Calu3 (cell line): ENCODE results near the gene MED6. TPM values are rescaled to one million over a fixed set of nuclear protein-coding genes. Genes with fewer than 3 reads are reported as not detected.
A peak's percentile ranks its signal among the peaks of the same experiment; 100 is the strongest.

Experiments
- BruUV-seq: library from RNA; stranded (reverse); fragments of 400-500 nt; replicated peaks from 2 replicates; lab custom pipeline; 2021; lab: Mats Ljungman, UMichigan
- CTCF ChIA-PET: fragments of 300-600 bp; sonication (Branson Sonifier 250); formaldehyde crosslinking; loops from one replicate; lab custom pipeline; 2022; ENCODE audit warnings: antibody characterized with exemption; lab: Charles Lee
- DNase-seq: peaks from one replicate; pipeline ENCODE4 v3.0.0; 2022
- H3K27ac Mint-ChIP-seq: one replicate; pipeline ENCODE4 v1.8.0; 2022; ENCODE audit warnings: mixed read lengths; ENCODE audit not compliant: unreplicated experiment
- H3K27me3 Mint-ChIP-seq: one replicate; pipeline ENCODE4 v1.8.0; 2022; ENCODE audit warnings: mixed read lengths; ENCODE audit not compliant: unreplicated experiment
- H3K36me3 Mint-ChIP-seq: one replicate; pipeline ENCODE4 v1.8.0; 2022; ENCODE audit warnings: mild to moderate bottlenecking, moderate library complexity, mixed read lengths; ENCODE audit not compliant: insufficient read depth, unreplicated experiment
- H3K4me1 Mint-ChIP-seq: one replicate; pipeline ENCODE4 v1.8.0; 2022; ENCODE audit warnings: mild to moderate bottlenecking, low read depth, mixed read lengths; ENCODE audit not compliant: unreplicated experiment
- H3K4me3 Mint-ChIP-seq: one replicate; pipeline ENCODE4 v1.8.0; 2022; ENCODE audit warnings: mild to moderate bottlenecking, low read depth, moderate library complexity, mixed read lengths; ENCODE audit not compliant: unreplicated experiment
- H3K9me3 Mint-ChIP-seq: one replicate; pipeline ENCODE4 v1.8.0; 2022; ENCODE audit warnings: low read depth, mixed read lengths; ENCODE audit not compliant: unreplicated experiment
- CTCF ChIP-seq: fragments of 200-600 bp; IDR thresholded peaks from one replicate; pipeline ENCODE4 v1.8.0; 2022; ENCODE audit warnings: antibody characterized with exemption; ENCODE audit not compliant: unreplicated experiment
- intact Hi-C: fragments of 100-400 bp; cut with micrococcal nuclease; formaldehyde crosslinking; loops from one replicate; pipeline ENCODE4 v1.10.0; 2022; ENCODE audit not compliant: unreplicated experiment
- total RNA-seq: library from RNA; stranded (reverse); gene quantifications from 2 replicates; pipeline ENCODE4 v1.2.3, GENCODE V29; 2022

MED6 gene
- total RNA-seq, 1 experiment from 2014 or later: 38.3 TPM

GRCh38 chr14:70616646-70617045 lies 16.2 kb upstream of the MED6 start:
- TF ChIP-seq CTCF: no peak
- no peak overlapping the region for H3K27ac Mint-ChIP-seq
- intact Hi-C loops: no loop called here
- no peaks in the 10 kb centered on the region for H3K27me3 Mint-ChIP-seq
- H3K36me3 Mint-ChIP-seq: no peaks in the 10 kb centered on the region
- H3K4me1 Mint-ChIP-seq: peaks cover 3% of the 10 kb centered on the region
- CTCF ChIA-PET: interaction anchor here (0.7 to 1.0 kb wide), 2 partner anchors 14 to 982 kb away, joined by 3 to 4 read pairs; no protein-coding TSS in a partner anchor
- H3K4me3 Mint-ChIP-seq: no peak overlapping the region
- DNase-seq: no peak
- no peaks in the 10 kb centered on the region for H3K9me3 Mint-ChIP-seq
- no TSS peak for BruUV-seq

- Mint-ChIP-seq H3K27ac (no peak overlapping the region), H3K4me3 (no peak overlapping the region), H3K4me1 (no peaks in the 10 kb centered on the region), H3K9me3 (no peaks in the 10 kb centered on the region), H3K27me3 (no peaks in the 10 kb centered on the region), H3K36me3 (no peaks in the 10 kb centered on the region)
- intact Hi-C loops: no loop called here
- DNase-seq: no peak
- BruUV-seq: no TSS peak
- no peak for TF ChIP-seq CTCF
- CTCF ChIA-PET: no interaction called here
Observed at GRCh38 chr14:70611216-70611615, 10.8 kb upstream of the MED6 start.

GRCh38 chr14:70602254-70602653 lies 1.8 kb upstream of the MED6 start:
- TF ChIP-seq CTCF: no peak
- Mint-ChIP-seq H3K4me1 (peaks cover 21% of the 10 kb centered on the region), H3K4me3 (no peak overlapping the region), H3K9me3 (peaks cover 3% of the 10 kb centered on the region), H3K36me3 (peaks cover 18% of the 10 kb centered on the region), H3K27ac (no peak overlapping the region), H3K27me3 (no peaks in the 10 kb centered on the region)
- CTCF ChIA-PET: interaction anchor here (0.8 to 1.0 kb wide), 2 partner anchors 13 to 14 kb away, joined by 3 read pairs; no protein-coding TSS in a partner anchor
- no peak for DNase-seq
- BruUV-seq: no TSS peak
- intact Hi-C loops: no loop called here

- DNase-seq: no peak
Observed at GRCh38 chr14:70601162-70601561, 707 bp upstream of the MED6 start.

More at GRCh38 chr14:70601162-70601561, 707 bp upstream of the MED6 start:
- Mint-ChIP-seq H3K27ac (peak overlapping the region; percentile 95), H3K9me3 (peaks cover 3% of the 10 kb centered on the region), H3K27me3 (no peaks in the 10 kb centered on the region), H3K4me1 (peaks cover 21% of the 10 kb centered on the region), H3K36me3 (peaks cover 18% of the 10 kb centered on the region), H3K4me3 (peak overlapping the region; percentile 96)
- CTCF ChIA-PET: interaction anchor here (1.3 kb wide), 1 partner anchor 208 kb away, joined by 7 read pairs; the partner anchor contains the start of gene MAP3K9
- BruUV-seq: TSS peak; percentile 96
- TF ChIP-seq CTCF: no peak
- intact Hi-C loops: no loop called here
